ENCODE results near the gene PATL2.
"Not testable (repeated sequence)": the region's sequence is repeated elsewhere in the genome, so short reads cannot be mapped to it uniquely, and the experiment has no call there.

Gene PATL2

GRCh38 chr15:44690245-44690644, 20.9 kb downstream of the PATL2 start:
- not testable (repeated sequence) for DNase-seq (ENCODE audit: low spot score)

- DNase-seq (ENCODE audit: low spot score): not testable (repeated sequence)
These were observed 21.8 kb downstream of the PATL2 start for GRCh38 chr15:44689318-44689717.

- DNase-seq (ENCODE audit: low spot score): not testable (repeated sequence)
These were observed 28.1 kb downstream of the PATL2 start for GRCh38 chr15:44682809-44683682.

GRCh38 chr15:44682211-44682610, 28.9 kb downstream of the PATL2 start:
- no peak for DNase-seq (ENCODE audit: low spot score)

GRCh38 chr15:44676676-44677075, 34.4 kb downstream of the PATL2 start:
- no peak for DNase-seq (ENCODE audit: low spot score)

- DNase-seq (ENCODE audit: low spot score): no peak
These were observed 35.2 kb downstream of the PATL2 start for GRCh38 chr15:44675911-44676310.

GRCh38 chr15:44673639-44674038, 37.5 kb downstream of the PATL2 start:
- DNase-seq (ENCODE audit: low spot score): no peak

- no peak for DNase-seq (ENCODE audit: low spot score)
These were observed 40.8 kb downstream of the PATL2 start for GRCh38 chr15:44670087-44670950.

- no peak for DNase-seq (ENCODE audit: low spot score)
These were observed 42.2 kb downstream of the PATL2 start for GRCh38 chr15:44668921-44669320.

- DNase-seq (ENCODE audit: low spot score): no peak
These were observed 44.1 kb downstream of the PATL2 start for GRCh38 chr15:44667039-44667360.

GRCh38 chr15:44666210-44667038, 44.7 kb downstream of the PATL2 start:
- DNase-seq (ENCODE audit: low spot score): no peak

GRCh38 chr15:44663410-44664308, 47.5 kb downstream of the PATL2 start, which contains the start of gene SPG11:
Gene SPG11 (minus strand): TSS chr15:44663662. CDS start chr15:44663647, 15 bp downstream.
- DNase-seq (ENCODE audit: low spot score): peak; percentile 96

- peak; percentile 70 for DNase-seq (ENCODE audit: low spot score)
These were observed 48.4 kb downstream of the PATL2 start for GRCh38 chr15:44662478-44663409.

- no peak for DNase-seq (ENCODE audit: low spot score)
These were observed 49.5 kb downstream of the PATL2 start for GRCh38 chr15:44661576-44661975.

GRCh38 chr15:44659056-44659455, 52.1 kb downstream of the PATL2 start:
- DNase-seq (ENCODE audit: low spot score): no peak

- DNase-seq (ENCODE audit: low spot score): no peak
These were observed 53.7 kb downstream of the PATL2 start for GRCh38 chr15:44657378-44657777.

- no peak for DNase-seq (ENCODE audit: low spot score)
These were observed 54.2 kb downstream of the PATL2 start for GRCh38 chr15:44656913-44657312.

- DNase-seq (ENCODE audit: low spot score): no peak
These were observed 54.8 kb downstream of the PATL2 start for GRCh38 chr15:44656298-44656697.

GRCh38 chr15:44654858-44655257, 56.3 kb downstream of the PATL2 start:
- DNase-seq (ENCODE audit: low spot score): no peak

GRCh38 chr15:44647637-44648036, 63.5 kb downstream of the PATL2 start:
- no peak for DNase-seq (ENCODE audit: low spot score)
